Measurements from ENCODE around the gene FXYD6. TPM values are rescaled to one million over a fixed set of nuclear protein-coding genes. Genes with fewer than 3 reads are reported as not detected.
A peak's percentile ranks its signal among the peaks of the same experiment; 100 is the strongest.

Gene FXYD6
- total RNA-seq, 1 donor from 2014 or later: 45.8 TPM

GRCh38 chr11:117806846-117807245 lies 69.6 kb downstream of the FXYD6 start:
- TF ChIP-seq, protein P1, sequence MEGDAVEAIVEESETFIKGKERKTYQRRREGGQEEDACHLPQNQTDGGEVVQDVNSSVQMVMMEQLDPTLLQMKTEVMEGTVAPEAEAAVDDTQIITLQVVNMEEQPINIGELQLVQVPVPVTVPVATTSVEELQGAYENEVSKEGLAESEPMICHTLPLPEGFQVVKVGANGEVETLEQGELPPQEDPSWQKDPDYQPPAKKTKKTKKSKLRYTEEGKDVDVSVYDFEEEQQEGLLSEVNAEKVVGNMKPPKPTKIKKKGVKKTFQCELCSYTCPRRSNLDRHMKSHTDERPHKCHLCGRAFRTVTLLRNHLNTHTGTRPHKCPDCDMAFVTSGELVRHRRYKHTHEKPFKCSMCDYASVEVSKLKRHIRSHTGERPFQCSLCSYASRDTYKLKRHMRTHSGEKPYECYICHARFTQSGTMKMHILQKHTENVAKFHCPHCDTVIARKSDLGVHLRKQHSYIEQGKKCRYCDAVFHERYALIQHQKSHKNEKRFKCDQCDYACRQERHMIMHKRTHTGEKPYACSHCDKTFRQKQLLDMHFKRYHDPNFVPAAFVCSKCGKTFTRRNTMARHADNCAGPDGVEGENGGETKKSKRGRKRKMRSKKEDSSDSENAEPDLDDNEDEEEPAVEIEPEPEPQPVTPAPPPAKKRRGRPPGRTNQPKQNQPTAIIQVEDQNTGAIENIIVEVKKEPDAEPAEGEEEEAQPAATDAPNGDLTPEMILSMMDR (IDR thresholded peaks at IDR 0.05; ENCODE audit: insufficient read depth, low read length, poor library complexity, severe bottlenecking): no peak
- H3K4me3 ChIP-seq (ENCODE audit: low read depth, low read length): no peak overlapping the region
- no peaks in the 10 kb centered on the region for H3K36me3 ChIP-seq (ENCODE audit: control insufficient read depth, insufficient read depth, low read length)
- no peak for DNase-seq (ENCODE audit: low read depth)
- no peaks in the 10 kb centered on the region for H3K27me3 ChIP-seq (ENCODE audit: control insufficient read depth, insufficient read depth, low read length)

GRCh38 chr11:117805045-117805444 lies 71.4 kb downstream of the FXYD6 start:
- TF ChIP-seq, protein P1 (IDR thresholded peaks at IDR 0.05; ENCODE audit: insufficient read depth, low read length, poor library complexity, severe bottlenecking): no peak
- H3K27me3 ChIP-seq (ENCODE audit: control insufficient read depth, insufficient read depth, low read length): no peaks in the 10 kb centered on the region
- no peak for DNase-seq (ENCODE audit: low read depth)
- no peak overlapping the region for H3K4me3 ChIP-seq (ENCODE audit: low read depth, low read length)
- no peaks in the 10 kb centered on the region for H3K36me3 ChIP-seq (ENCODE audit: control insufficient read depth, insufficient read depth, low read length)

DNA sequence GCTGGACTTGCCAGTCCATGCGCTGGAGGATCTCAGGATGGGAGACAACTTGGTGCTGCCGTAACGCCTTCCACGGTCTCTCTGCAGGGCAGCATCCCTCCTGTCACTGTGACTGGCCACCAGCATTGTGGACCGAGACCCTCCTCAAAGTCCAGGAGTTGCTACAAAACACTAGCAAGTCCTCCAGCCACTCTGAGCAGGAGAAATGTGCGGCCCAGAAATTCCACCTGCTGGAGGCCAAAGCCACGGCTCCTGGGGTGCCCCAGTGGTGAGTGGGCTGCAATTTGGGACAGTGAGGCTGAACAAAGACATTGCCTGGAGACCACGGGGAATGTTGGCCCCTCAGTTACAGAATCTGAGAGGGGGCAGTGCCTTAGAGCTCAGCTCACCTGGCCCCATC lies 72.6 kb downstream of the FXYD6 start:
- no peaks in the 10 kb centered on the region for H3K36me3 ChIP-seq (ENCODE audit: control insufficient read depth, insufficient read depth, low read length)
- no peak for DNase-seq (ENCODE audit: low read depth)
- H3K4me3 ChIP-seq (ENCODE audit: low read depth, low read length): no peak overlapping the region
- TF ChIP-seq, protein P1 (IDR thresholded peaks at IDR 0.05; ENCODE audit: insufficient read depth, low read length, poor library complexity, severe bottlenecking): no peak
- peaks cover 2% of the 10 kb centered on the region for H3K27me3 ChIP-seq (ENCODE audit: control insufficient read depth, insufficient read depth, low read length)

- H3K27me3 ChIP-seq (ENCODE audit: control insufficient read depth, insufficient read depth, low read length): peaks cover 33% of the 10 kb centered on the region
- no peaks in the 10 kb centered on the region for H3K36me3 ChIP-seq (ENCODE audit: control insufficient read depth, insufficient read depth, low read length)
- no peak for DNase-seq (ENCODE audit: low read depth)
- TF ChIP-seq, protein P1 (IDR thresholded peaks at IDR 0.05; ENCODE audit: insufficient read depth, low read length, poor library complexity, severe bottlenecking): no peak
- H3K4me3 ChIP-seq (ENCODE audit: low read depth, low read length): no peak overlapping the region
These were observed 76.8 kb downstream of the FXYD6 start for GRCh38 chr11:117799634-117800033.

- Histone ChIP-seq H3K4me3 (ENCODE audit: low read depth, low read length) (peak within 1 kb of the TSS; percentile 37), H3K27me3 (ENCODE audit: control insufficient read depth, insufficient read depth, low read length) (peaks cover 40% of the 10 kb centered on the region)
- TF ChIP-seq, protein P1 (IDR thresholded peaks at IDR 0.05; ENCODE audit: insufficient read depth, low read length, poor library complexity, severe bottlenecking): no peak
These were observed 79.5 kb downstream of the FXYD6 start, which contains the start of gene DSCAML1 for GRCh38 chr11:117796872-117797529. DSCAML1 (minus strand) TSS chr11:117797216; CDS start chr11:117797079, 137 bp downstream.

GRCh38 chr11:117796456-117796871 lies 80.0 kb downstream of the FXYD6 start:
- peaks cover 42% of the 10 kb centered on the region for H3K27me3 ChIP-seq (ENCODE audit: control insufficient read depth, insufficient read depth, low read length)
- H3K4me3 ChIP-seq (ENCODE audit: low read depth, low read length): peak overlapping the region; percentile 37
- TF ChIP-seq, protein P1 (IDR thresholded peaks at IDR 0.05; ENCODE audit: insufficient read depth, low read length, poor library complexity, severe bottlenecking): no peak
- no peak for DNase-seq (ENCODE audit: low read depth)
- no peaks in the 10 kb centered on the region for H3K36me3 ChIP-seq (ENCODE audit: control insufficient read depth, insufficient read depth, low read length)

More at GRCh38 chr11:117796872-117797529, 79.5 kb downstream of the FXYD6 start, which contains the start of gene DSCAML1:
- no peaks in the 10 kb centered on the region for H3K36me3 ChIP-seq (ENCODE audit: control insufficient read depth, insufficient read depth, low read length)
- no peak for DNase-seq (ENCODE audit: low read depth)

All from kidney epithelial cell (primary cell).